K562 (cell line): ENCODE data around the gene CCDC85A.

Experiments used
- BCL6 ChIP-seq: fragments of 250-450 bp; sonication (Bioruptor Pico); IDR thresholded peaks from 2 replicates; pipeline ENCODE4 v1.4.0; 2020
- EHMT2 ChIP-seq: fragments of 450-650 bp; IDR thresholded peaks from 2 replicates; pipeline ENCODE4 v1.6.1; 2018; ENCODE audit warnings: antibody characterized with exemption
- MAX ChIP-seq: sonication (generic); formaldehyde crosslinking; IDR thresholded peaks from 2 replicates; pipeline ENCODE4 v1.9.0; 2022; ENCODE audit warnings: mild to moderate bottlenecking, missing genetic modification reagents

GRCh38 chr2:56262241-56262640 lies 78.5 kb downstream of the CCDC85A start:
- TF ChIP-seq MAX (CRISPR knock-in tag) = no peak
- no peak for TF ChIP-seq BCL6 (CRISPR knock-in tag)
- no peak for TF ChIP-seq EHMT2
